HG02759 (cell line): ENCODE results near the gene ASB6.
"Not testable (repeated sequence)": the region's sequence is repeated elsewhere in the genome, so short reads cannot be mapped to it uniquely, and the experiment has no call there.

Source experiments
- ATAC-seq: cut with Tn5 transposase; IDR thresholded peaks from one replicate; pipeline ENCODE4 v1.9.1; 2021; ENCODE audit warnings: mild to moderate bottlenecking, moderate library complexity; ENCODE audit not compliant: unreplicated experiment

The ASB6 gene

GRCh38 chr9:129667850-129668249, 25.9 kb upstream of the ASB6 start:
- no peak for ATAC-seq

DNA sequence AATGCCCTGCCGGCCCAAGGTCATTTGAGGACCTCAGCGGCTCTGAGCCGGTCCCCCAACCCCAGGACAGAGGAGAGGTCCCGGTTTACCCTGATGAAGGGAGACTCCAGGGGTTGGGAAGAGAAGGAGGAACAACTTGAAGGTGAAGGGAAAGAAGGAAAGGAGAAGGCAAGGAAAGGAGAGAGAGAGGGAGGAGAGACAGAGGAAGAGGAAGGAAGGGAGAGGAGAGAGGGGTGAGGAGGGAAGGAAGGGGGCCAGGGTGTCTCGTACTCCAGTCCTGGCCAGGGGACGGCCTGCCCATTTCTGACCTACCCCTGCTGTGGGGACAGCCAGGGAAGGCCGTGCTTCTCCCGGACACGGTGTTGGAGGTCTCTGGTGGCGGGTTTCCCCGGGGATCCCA, 25.4 kb upstream of the ASB6 start:
- ATAC-seq: no peak

GRCh38 chr9:129666575-129666974, 24.6 kb upstream of the ASB6 start:
- no peak for ATAC-seq

GRCh38 chr9:129665814-129666520, 24.0 kb upstream of the ASB6 start:
- no peak for ATAC-seq

DNA sequence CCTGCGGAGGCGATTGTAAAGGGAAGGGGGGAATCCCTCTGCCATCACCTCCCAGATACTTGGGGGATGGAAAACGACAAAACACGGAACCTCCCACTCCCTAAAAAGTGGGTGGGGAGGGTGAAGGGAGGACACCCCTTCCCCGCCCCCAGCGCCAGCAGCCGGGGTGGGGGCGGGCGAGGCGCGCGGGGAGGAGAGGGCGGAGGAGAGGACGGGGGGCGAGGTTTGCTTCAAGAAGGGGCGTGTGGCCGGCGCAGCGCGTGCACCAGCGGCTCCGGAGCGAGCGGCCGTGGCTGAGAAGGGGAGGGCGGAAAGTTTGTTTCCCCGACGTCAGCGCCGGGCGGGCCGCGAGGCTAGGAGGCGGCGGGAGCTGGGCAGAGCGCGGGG, 23.4 kb upstream of the ASB6 start, which contains the start of gene PRRX2:
TSS of gene PRRX2 (plus strand) at position 259 of the 387 bp plus-strand sequence. CDS start 221 bp downstream, outside the sequence.
- no peak for ATAC-seq

DNA sequence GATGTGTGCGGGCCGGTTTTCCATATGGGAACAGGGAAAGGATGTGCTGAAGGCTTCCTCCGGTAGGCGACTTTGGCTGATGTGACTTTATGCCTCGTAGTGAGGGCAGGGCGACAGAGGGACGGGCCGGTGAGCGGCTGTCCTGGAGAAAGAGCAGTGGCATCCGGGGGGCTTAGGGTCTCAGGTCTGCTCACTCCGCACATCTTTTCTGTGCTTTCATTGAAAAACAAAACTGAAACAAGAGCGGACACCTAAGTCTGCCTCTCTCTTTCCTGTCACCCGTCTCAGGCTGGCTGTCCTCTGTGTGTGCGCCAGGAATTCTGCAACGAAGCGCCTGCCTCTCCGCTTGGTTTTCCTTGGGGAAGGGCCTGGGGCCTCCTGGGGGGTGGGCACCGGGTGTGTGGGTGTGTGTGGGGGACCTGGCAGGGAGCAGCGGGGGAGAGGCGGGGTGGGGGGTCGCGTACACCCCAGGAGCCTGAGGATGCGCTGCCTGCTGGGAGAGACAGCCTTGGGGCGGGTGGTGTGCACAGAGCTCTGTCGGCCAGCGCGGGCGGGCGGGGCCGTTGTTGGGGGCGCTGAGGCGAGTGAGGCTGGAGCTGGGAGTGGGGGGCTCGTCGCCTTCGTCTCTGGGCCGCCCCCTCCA, 22.9 kb upstream of the ASB6 start:
- ATAC-seq: no peak

DNA sequence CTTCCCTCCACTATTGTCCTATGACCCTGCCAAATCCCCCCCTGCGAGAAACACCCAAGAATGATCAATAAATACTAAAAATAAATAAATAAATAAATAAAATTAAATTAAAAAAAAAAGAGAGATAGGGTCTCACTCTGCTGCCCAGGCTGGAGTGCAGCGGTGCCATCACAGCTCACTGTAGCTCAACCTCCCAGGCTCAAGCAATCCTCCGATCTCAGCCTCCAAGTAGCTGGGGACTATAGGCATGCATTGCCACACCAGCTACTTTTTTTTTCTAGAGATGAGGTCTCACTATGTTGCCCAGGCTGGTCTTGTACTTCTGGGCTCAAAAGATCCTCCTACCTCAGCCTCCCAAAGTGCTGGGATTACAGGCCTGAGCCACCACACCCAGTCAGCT, 20.3 kb upstream of the ASB6 start:
- ATAC-seq: not testable (repeated sequence)

GRCh38 chr9:129661029-129661428, 19.1 kb upstream of the ASB6 start:
- ATAC-seq: no peak

GRCh38 chr9:129656795-129657390, 14.9 kb upstream of the ASB6 start:
- no peak for ATAC-seq

DNA sequence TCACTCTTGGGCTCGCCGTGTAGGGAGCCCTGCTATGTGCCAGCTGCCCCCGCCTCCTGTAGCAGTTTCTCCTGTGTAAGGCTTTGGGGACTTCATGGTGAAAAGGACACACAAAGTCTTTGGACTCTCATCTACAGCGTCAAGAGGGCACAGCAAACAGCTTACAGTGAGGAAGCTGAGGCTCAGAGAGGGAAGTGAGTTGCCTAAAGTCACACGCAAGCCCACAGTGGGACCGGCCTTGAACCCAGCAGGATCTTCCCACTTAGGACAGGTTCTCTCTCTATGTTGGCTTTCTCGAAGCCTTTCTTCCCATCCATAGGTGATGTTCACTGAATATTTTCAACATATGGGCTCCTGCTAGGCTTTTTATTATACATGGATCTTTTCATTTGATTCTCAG, 13.7 kb upstream of the ASB6 start:
- ATAC-seq: no peak

GRCh38 chr9:129655154-129655553, 13.2 kb upstream of the ASB6 start:
- no peak for ATAC-seq

DNA sequence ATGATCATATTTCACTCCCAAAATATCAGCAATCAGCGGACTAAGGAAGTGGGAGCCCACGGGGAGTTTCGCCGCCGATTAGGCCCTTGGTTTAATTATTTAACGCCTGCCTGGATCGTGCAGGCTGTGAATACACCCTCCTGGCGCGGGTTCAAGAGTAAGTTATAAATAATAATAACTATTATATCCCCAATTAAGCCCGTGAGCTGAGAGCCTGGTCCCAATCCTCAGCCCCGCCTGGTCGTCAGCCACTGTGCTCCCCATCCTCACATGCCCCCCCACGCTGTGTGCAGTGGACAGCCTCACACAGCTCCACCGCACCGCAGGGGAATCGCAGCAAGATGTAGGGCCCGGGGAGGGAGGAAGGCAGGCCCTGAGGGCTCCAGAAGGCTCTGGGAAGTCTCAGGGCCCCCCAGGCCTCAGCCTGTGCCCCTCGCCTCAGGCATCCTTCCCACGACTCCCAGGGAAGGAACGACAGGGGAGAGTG, 12.6 kb upstream of the ASB6 start:
- ATAC-seq: no peak

- no peak for ATAC-seq
These were observed 12.0 kb upstream of the ASB6 start for GRCh38 chr9:129653823-129654553.

- ATAC-seq: no peak
These were observed 8.8 kb upstream of the ASB6 start for GRCh38 chr9:129650680-129651235.

DNA sequence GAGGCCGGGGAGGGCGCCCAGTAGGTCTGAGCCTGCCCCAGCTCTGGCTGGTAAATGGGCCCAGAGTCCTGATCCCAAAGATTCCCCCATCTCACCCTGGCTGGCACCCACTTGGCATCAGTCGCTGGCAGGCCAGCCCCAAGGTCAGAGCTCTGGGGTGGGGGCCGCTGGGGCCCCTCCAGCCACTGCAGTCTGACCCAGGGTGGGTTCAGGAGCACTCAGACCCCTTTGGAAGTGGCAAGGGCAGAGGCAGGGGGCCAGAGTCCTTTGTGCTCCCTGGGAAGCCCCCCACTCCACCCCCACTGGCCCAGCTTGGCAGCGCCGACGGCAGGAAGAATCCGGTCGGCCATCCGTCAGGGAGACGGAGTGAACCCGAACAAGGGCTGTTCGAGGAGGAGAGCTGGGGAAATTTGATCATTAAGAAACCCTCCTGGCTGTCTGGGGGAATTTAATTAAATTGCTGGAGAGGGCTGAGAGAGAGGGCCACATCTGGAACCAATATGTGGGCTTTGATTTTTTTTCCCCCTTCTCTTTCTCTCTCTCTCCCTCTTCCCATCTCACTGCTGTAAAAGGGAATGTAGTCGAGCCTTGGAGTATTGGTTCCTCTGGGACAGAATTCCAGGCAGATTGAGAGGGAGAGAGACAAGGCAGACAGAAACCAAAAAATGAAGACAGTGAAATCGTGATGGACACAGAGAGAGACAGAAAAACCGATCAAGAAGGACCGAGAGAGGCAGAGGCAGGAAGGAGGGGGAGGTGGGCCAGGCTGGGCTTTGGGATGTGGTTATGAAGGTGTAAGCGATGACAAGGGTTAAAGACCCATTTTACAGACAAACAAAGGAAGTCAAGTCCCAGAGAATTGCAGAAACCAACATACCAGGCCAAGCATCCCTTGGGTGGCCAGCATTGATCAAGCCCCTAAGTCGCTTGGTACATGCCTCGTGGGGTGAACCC, 8.1 kb upstream of the ASB6 start:
- no peak for ATAC-seq

DNA sequence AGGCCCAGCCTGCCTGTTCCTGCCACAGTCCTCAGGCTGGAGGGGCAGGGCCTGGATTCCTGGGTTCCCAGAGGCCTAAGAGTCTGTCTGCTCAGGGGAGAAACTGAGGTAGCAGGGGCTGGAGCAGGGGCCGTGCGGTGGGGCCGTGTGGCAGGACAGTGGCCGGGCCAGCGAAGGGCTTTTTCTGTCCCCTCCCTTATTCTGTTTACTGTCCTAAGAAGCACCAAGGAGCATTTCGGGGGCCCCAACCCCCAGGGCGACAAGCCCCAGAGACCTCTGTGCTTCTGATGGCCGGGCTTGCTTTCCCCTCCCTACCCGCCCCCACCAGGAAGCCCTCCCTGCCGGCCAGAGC, 6.8 kb upstream of the ASB6 start:
- no peak for ATAC-seq

DNA sequence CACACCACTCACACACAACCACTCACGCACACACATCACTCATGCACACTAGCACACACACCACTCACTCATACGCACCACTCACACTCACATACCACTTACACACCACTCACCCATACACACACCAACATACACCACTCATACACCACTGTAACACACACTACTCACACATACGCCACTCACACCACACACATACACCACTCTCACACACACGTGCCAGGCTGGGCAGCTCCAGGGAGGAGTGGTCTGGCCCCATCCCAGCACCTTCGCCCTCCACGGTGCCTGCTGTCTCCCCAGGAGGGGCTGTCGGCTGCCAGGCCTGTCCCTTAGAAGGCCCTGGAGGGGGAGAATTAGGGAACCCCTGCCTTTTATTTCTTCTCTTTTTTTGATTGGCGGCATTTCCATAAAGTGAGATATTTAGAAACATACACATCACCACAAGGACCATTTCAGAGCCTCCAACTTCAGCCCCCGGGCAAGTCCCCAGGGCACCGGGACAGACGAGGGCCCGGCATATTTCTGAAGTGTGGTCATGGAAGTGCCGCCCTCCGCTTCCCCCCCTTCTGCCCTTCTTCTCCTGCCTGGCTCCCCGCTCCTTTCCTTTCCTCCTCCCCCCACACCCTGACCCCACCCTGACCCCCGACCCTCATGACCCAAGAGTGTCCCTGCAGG, 6.3 kb upstream of the ASB6 start:
- ATAC-seq: no peak

DNA sequence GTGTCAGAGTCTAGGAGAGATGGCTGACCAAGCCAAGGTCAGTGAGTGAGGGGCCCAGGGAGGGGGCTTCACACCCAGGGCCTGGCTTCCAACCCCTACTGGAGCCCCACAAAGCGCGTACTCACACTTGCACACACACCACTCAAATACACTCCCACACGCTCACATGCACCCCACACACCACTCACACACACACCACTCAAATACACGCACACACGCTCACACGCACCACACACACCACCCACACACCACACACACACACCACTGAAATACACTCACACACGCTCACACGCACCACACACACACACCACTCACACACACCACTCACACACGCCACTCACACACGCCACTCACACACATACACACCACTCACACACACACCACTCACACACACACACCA, 5.7 kb upstream of the ASB6 start:
- ATAC-seq: no peak

GRCh38 chr9:129646654-129647053, 4.7 kb upstream of the ASB6 start:
- ATAC-seq: no peak

DNA sequence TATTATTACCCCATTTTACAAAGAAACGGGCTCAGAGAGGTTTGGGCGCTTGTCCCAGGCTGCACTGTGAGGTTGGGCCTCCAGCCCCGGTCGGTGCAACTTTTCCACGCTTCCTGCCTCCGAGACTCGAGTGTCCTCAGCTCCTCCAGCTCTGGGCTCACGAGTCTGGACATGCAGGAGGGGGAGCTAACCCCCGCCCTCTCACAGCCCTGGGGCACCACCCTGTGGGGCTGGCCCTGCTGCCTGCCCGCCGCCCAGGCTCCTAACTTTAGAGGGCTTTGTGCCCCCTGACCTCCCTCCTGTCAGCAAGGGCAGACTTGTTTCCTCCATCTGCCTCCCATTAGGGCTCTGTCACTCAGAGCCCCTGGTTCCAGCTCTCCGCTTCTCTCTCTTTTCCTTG, 4.3 kb upstream of the ASB6 start:
- no peak for ATAC-seq
